UCSD-AML1 (cell line): ENCODE measurements around the gene SF3A1.

Experiments
- DNase-seq: peaks from one replicate; lab custom pipeline; 2025; ENCODE audit not compliant: unreplicated experiment; lab: John Stamatoyannopoulos, UW

The SF3A1 gene

GRCh38 chr22:30325724-30326254, 30.9 kb downstream of the SF3A1 start:
- DNase-seq, result no peak

GRCh38 chr22:30325065-30325720, 31.5 kb downstream of the SF3A1 start:
- DNase-seq, result no peak

GRCh38 chr22:30324014-30324730, 32.5 kb downstream of the SF3A1 start:
- DNase-seq, result no peak

GRCh38 chr22:30323246-30323645, 33.4 kb downstream of the SF3A1 start:
- no peak for DNase-seq

GRCh38 chr22:30321461-30321860, 35.2 kb downstream of the SF3A1 start:
- DNase-seq, result no peak

GRCh38 chr22:30320021-30320556, 36.6 kb downstream of the SF3A1 start:
- DNase-seq, result no peak

- no peak for DNase-seq
Measured at GRCh38 chr22:30318799-30319419, 37.8 kb downstream of the SF3A1 start.

GRCh38 chr22:30317778-30318177, 38.9 kb downstream of the SF3A1 start:
- no peak for DNase-seq

- no peak for DNase-seq
Measured at GRCh38 chr22:30315962-30316576, 40.6 kb downstream of the SF3A1 start.

- DNase-seq, result peak; percentile 48
Measured at GRCh38 chr22:30314915-30315314, 41.8 kb downstream of the SF3A1 start.

GRCh38 chr22:30313527-30314363, 42.9 kb downstream of the SF3A1 start:
- DNase-seq, result no peak

GRCh38 chr22:30312053-30312452, 44.6 kb downstream of the SF3A1 start:
- DNase-seq, result no peak

- no peak for DNase-seq
Measured at GRCh38 chr22:30310881-30311771, 45.6 kb downstream of the SF3A1 start.

GRCh38 chr22:30309951-30310741, 46.5 kb downstream of the SF3A1 start:
- no peak for DNase-seq

- no peak for DNase-seq
Measured at GRCh38 chr22:30308518-30309230, 48.0 kb downstream of the SF3A1 start.

- DNase-seq, result no peak
Measured at GRCh38 chr22:30308093-30308492, 48.6 kb downstream of the SF3A1 start.

- no peak for DNase-seq
Measured at GRCh38 chr22:30307041-30307574, 49.6 kb downstream of the SF3A1 start.

GRCh38 chr22:30306627-30307011, 50.1 kb downstream of the SF3A1 start:
- DNase-seq, result no peak
